Osteoblast (primary cell): Measurements from ENCODE around the gene HOXB8. TPM values are rescaled to one million over a fixed set of nuclear protein-coding genes. Genes with fewer than 3 reads are reported as not detected.
A peak's percentile ranks its signal among the peaks of the same experiment; 100 is the strongest.

ENCODE experiments used
- DNase-seq: peaks from one replicate; pipeline ENCODE4 v3.0.0; 2011; ENCODE audit warnings: low spot score, mixed read lengths; ENCODE audit not compliant: insufficient read length; ENCODE audit errors: missing footprints
- H2AFZ ChIP-seq: 2 replicates; pipeline ENCODE4 v1.6.0; 2011; ENCODE audit warnings: mild to moderate bottlenecking, low read length
- H3K27ac ChIP-seq: 2 replicates; pipeline ENCODE4 v1.5.1; 2011; ENCODE audit warnings: mild to moderate bottlenecking, low read depth, low read length, moderate library complexity
- H3K27me3 ChIP-seq: 2 replicates; pipeline ENCODE4 v1.6.0; 2012; ENCODE audit warnings: mild to moderate bottlenecking, control low read depth, inconsistent platforms, low read length, moderate library complexity; ENCODE audit not compliant: insufficient read depth
- H3K36me3 ChIP-seq: 2 replicates; pipeline ENCODE4 v1.5.1; 2011; ENCODE audit warnings: mild to moderate bottlenecking, low read length, control low read depth, moderate library complexity; ENCODE audit not compliant: insufficient read depth
- H3K4me1 ChIP-seq: 2 replicates; pipeline ENCODE4 v1.5.1; 2011; ENCODE audit warnings: mild to moderate bottlenecking, low read length, control low read depth, moderate library complexity; ENCODE audit not compliant: insufficient read depth
- H3K4me2 ChIP-seq: 2 replicates; pipeline ENCODE4 v1.6.0; 2011; ENCODE audit warnings: mild to moderate bottlenecking, low read length; ENCODE audit not compliant: insufficient read depth
- H3K4me3 ChIP-seq: fragments of 200-600 bp; sonication (generic); 3 replicates; pipeline ENCODE4 v1.5.1; 2012; ENCODE audit warnings: mild to moderate bottlenecking, low read length, inconsistent platforms; ENCODE audit not compliant: insufficient read depth
- H3K79me2 ChIP-seq: 2 replicates; pipeline ENCODE4 v1.6.0; 2012; ENCODE audit warnings: mild to moderate bottlenecking, low read length, control low read depth, inconsistent platforms; ENCODE audit not compliant: insufficient read depth
- H3K9me3 ChIP-seq: 2 replicates; pipeline ENCODE4 v1.5.1; 2011; ENCODE audit warnings: low read depth, low read length, control low read depth
- H4K20me1 ChIP-seq: 2 replicates; pipeline ENCODE4 v1.6.0; 2012; ENCODE audit warnings: mild to moderate bottlenecking, low read length, control low read depth; ENCODE audit not compliant: insufficient read depth
- total RNA-seq: library from RNA; depleted of rRNA; stranded (reverse); fragments of >200 nt; gene quantifications from 2 replicates; pipeline ENCODE4 v1.2.3, GENCODE V29; 2012
- TF ChIP-seq, protein P1 (sequence below): IDR thresholded peaks from 2 replicates; pipeline ENCODE4 v1.5.1; 2011; ENCODE audit warnings: mild to moderate bottlenecking, low read depth, low read length, moderate library complexity; ENCODE audit errors: extremely low read depth

The HOXB8 gene
- total RNA-seq, 1 donor = not detected

DNA sequence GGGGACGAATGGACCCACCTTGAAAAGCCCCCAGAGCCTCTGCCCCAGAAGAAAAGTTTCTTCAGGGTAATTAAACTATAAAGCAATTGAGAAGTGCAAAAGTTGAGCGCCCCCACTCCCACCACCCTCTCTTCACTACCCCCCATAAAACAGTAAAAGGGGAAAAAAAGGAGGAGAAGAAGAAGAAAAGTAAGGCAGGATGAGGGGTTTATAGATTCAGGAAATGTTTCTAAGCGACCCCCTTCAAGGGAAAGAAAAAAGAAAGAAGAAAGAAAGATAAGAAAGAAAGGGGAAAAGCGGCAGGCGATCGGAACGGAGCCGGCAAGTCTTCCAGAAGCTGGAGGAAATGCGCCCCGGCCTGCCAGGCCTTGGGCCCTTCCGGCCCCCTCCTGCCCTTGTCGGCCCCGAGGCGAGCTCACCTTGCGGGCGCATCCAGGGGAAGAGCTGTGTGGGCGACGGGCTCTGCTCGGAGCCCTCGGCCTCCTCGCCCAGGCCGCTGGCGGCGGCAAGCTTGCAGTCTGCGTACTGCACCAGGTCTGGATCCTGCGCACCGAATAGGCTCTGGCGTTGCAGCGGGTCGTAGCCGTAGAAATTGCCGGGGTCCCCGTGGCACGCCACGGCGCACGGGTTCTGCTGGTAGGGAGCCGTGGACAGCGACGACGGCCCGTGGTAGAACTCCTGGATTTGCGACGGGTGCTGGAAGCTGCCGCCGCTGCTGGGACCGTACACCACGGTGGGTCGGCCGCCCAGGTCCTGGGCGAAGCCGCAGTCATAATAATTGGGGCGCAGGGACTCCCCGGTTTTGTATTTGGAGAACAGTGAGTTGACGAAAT lies 1.0 kb downstream of the HOXB8 start:
- Histone ChIP-seq H3K4me3 (no peak overlapping the region), H3K9me3 (no peaks in the 10 kb centered on the region), H3K27me3 (peaks cover 97% of the 10 kb centered on the region), H4K20me1 (peaks cover 6% of the 10 kb centered on the region), H2AFZ (no peak overlapping the region), H3K36me3 (no peaks in the 10 kb centered on the region), H3K27ac (no peak overlapping the region), H3K79me2 (no peaks in the 10 kb centered on the region), H3K4me2 (no peak overlapping the region), H3K4me1 (no peaks in the 10 kb centered on the region)
- TF ChIP-seq, protein P1, sequence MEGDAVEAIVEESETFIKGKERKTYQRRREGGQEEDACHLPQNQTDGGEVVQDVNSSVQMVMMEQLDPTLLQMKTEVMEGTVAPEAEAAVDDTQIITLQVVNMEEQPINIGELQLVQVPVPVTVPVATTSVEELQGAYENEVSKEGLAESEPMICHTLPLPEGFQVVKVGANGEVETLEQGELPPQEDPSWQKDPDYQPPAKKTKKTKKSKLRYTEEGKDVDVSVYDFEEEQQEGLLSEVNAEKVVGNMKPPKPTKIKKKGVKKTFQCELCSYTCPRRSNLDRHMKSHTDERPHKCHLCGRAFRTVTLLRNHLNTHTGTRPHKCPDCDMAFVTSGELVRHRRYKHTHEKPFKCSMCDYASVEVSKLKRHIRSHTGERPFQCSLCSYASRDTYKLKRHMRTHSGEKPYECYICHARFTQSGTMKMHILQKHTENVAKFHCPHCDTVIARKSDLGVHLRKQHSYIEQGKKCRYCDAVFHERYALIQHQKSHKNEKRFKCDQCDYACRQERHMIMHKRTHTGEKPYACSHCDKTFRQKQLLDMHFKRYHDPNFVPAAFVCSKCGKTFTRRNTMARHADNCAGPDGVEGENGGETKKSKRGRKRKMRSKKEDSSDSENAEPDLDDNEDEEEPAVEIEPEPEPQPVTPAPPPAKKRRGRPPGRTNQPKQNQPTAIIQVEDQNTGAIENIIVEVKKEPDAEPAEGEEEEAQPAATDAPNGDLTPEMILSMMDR = no peak
- DNase-seq = no peak

GRCh38 chr17:48612854-48613691 lies 2.0 kb downstream of the HOXB8 start:
- Histone ChIP-seq H4K20me1 (peaks cover 5% of the 10 kb centered on the region), H3K4me2 (peak overlapping the region; percentile 39), H3K4me3 (no peak overlapping the region), H3K79me2 (no peaks in the 10 kb centered on the region), H3K27me3 (peaks cover 97% of the 10 kb centered on the region), H2AFZ (no peak overlapping the region), H3K36me3 (no peaks in the 10 kb centered on the region), H3K9me3 (no peaks in the 10 kb centered on the region), H3K4me1 (no peaks in the 10 kb centered on the region), H3K27ac (no peak overlapping the region)
- TF ChIP-seq, protein P1 = no peak
- DNase-seq = no peak

GRCh38 chr17:48612456-48612853 lies 2.6 kb downstream of the HOXB8 start:
- Histone ChIP-seq H3K4me1 (no peaks in the 10 kb centered on the region), H4K20me1 (peaks cover 4% of the 10 kb centered on the region), H3K27me3 (peaks cover 96% of the 10 kb centered on the region), H3K4me2 (no peak overlapping the region), H2AFZ (no peak overlapping the region), H3K27ac (no peak overlapping the region), H3K9me3 (no peaks in the 10 kb centered on the region), H3K36me3 (no peaks in the 10 kb centered on the region), H3K4me3 (no peak overlapping the region), H3K79me2 (no peaks in the 10 kb centered on the region)
- TF ChIP-seq, protein P1 = no peak
- DNase-seq = no peak
